Measurements from ENCODE around the gene CPED1.

CPED1 gene

DNA sequence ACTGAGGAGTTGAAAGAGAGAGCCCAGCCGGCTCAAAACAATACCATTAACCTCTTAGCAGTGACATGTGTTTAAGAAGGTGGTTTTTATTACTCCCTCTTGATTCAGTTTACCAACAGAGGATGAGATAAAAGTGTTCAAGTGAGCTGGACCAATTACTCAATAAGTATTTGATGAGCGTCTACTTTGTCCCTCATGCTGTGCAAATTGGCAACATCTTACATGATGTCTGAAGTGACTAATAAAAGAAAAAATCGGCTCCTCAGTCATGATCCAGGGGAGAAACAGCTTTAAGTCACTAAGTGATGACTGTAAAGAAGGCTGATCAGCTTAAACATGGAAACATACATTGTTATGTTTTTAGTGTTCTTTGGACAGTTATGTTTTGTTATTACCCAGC lies 348.1 kb downstream of the CPED1 start:
- Histone ChIP-seq H3K27me3 (ENCODE audit: control insufficient read depth in 1 of 2, insufficient read depth in 2 of 2, low read length in 2 of 2) (peaks cover 5 to 11% of the 10 kb centered on the region in 2 donors), H3K4me3 (ENCODE audit: low read length in 2 of 2) (no peak overlapping the region), H3K9ac (ENCODE audit: low read length in 2 of 2) (no peak overlapping the region), H3K9me3 (ENCODE audit: control insufficient read depth in 2 of 2, low read length in 2 of 2) (no peaks in the 10 kb centered on the region), H3K36me3 (ENCODE audit: control insufficient read depth in 2 of 2, insufficient read depth in 2 of 2, low read length in 2 of 2) (no peaks in the 10 kb centered on the region), H3K4me1 (ENCODE audit: control insufficient read depth, insufficient read depth, low read length) (no peaks in the 10 kb centered on the region), H3K27ac (ENCODE audit: low read length) (no peak overlapping the region)

- Histone ChIP-seq H3K27me3 (ENCODE audit: control insufficient read depth in 1 of 2, insufficient read depth in 2 of 2, low read length in 2 of 2) (peaks cover under 1 to 4% of the 10 kb centered on the region in 2 donors), H3K4me1 (ENCODE audit: control insufficient read depth, insufficient read depth, low read length) (no peaks in the 10 kb centered on the region), H3K9me3 (ENCODE audit: control insufficient read depth in 2 of 2, low read length in 2 of 2) (no peaks in the 10 kb centered on the region), H3K27ac (ENCODE audit: low read length) (no peak overlapping the region), H3K36me3 (ENCODE audit: control insufficient read depth in 2 of 2, insufficient read depth in 2 of 2, low read length in 2 of 2) (no peaks in the 10 kb centered on the region), H3K9ac (ENCODE audit: low read length in 2 of 2) (no peak overlapping the region), H3K4me3 (ENCODE audit: low read length in 2 of 2) (no peak overlapping the region)
Observed at GRCh38 chr7:121337398-121337797, 348.9 kb downstream of the CPED1 start.

GRCh38 chr7:121339082-121339481 lies 350.6 kb downstream of the CPED1 start:
- no peak overlapping the region for H3K4me3 ChIP-seq (ENCODE audit: low read length in 2 of 2)
- H3K27ac ChIP-seq (ENCODE audit: low read length), result no peak overlapping the region
- H3K4me1 ChIP-seq (ENCODE audit: control insufficient read depth, insufficient read depth, low read length), result no peaks in the 10 kb centered on the region
- H3K27me3 ChIP-seq (ENCODE audit: control insufficient read depth in 1 of 2, insufficient read depth in 2 of 2, low read length in 2 of 2), result peaks cover 0 to 4% of the 10 kb centered on the region in 2 donors
- H3K36me3 ChIP-seq (ENCODE audit: control insufficient read depth in 2 of 2, insufficient read depth in 2 of 2, low read length in 2 of 2), result no peaks in the 10 kb centered on the region
- H3K9ac ChIP-seq (ENCODE audit: low read length in 2 of 2), result no peak overlapping the region
- H3K9me3 ChIP-seq (ENCODE audit: control insufficient read depth in 2 of 2, low read length in 2 of 2), result no peaks in the 10 kb centered on the region

DNA sequence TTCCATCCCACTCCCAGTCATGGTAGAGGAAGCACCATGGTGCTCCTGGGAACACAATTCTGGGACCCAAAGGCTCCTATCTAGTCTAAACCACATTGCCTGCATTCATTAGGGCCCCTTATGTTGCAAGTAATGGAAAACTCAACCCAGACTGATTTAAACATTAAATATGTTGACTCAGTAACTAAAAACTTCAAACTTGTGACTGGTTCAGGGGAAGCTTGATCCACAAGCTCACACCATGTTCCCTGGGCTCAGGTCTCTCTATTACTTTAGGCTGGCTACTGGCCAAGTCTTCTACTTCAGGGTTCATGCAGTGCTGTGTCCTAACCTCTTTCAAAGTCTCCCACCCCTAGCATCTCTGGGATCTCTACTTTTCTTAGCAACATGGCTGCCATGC lies 353.4 kb downstream of the CPED1 start:
- H3K36me3 ChIP-seq (ENCODE audit: control insufficient read depth in 2 of 2, insufficient read depth in 2 of 2, low read length in 2 of 2), result peaks cover 0 to 5% of the 10 kb centered on the region in 2 donors
- no peaks in the 10 kb centered on the region for H3K9me3 ChIP-seq (ENCODE audit: control insufficient read depth in 2 of 2, low read length in 2 of 2)
- no peak overlapping the region for H3K27ac ChIP-seq (ENCODE audit: low read length)
- no peaks in the 10 kb centered on the region for H3K27me3 ChIP-seq (ENCODE audit: control insufficient read depth in 1 of 2, insufficient read depth in 2 of 2, low read length in 2 of 2)
- no peak overlapping the region for H3K4me3 ChIP-seq (ENCODE audit: low read length in 2 of 2)
- H3K9ac ChIP-seq (ENCODE audit: low read length in 2 of 2), result no peak overlapping the region
- H3K4me1 ChIP-seq (ENCODE audit: control insufficient read depth, insufficient read depth, low read length), result no peaks in the 10 kb centered on the region

DNA sequence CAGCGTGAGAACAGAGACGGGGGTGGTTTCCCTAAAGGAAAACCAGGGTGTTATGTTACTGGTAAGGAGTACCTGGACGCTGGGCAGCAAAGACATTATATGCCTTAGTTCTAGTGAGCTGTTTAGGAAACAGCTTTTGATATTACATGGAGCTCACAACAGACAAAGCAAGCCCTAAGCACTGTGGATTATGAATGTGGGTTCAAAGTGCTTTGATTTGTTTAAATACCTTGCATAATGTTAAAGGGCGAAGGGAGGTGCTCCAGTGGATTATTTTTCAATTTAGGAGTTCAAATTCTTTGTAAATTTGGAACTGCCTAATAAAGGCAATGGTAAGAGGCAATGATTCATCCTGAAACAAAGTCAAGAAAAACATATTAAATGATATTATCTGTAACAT lies 354.1 kb downstream of the CPED1 start:
- Histone ChIP-seq H3K4me1 (ENCODE audit: control insufficient read depth, insufficient read depth, low read length) (no peaks in the 10 kb centered on the region), H3K36me3 (ENCODE audit: control insufficient read depth in 2 of 2, insufficient read depth in 2 of 2, low read length in 2 of 2) (peaks cover 0 to 5% of the 10 kb centered on the region in 2 donors), H3K9ac (ENCODE audit: low read length in 2 of 2) (no peak overlapping the region), H3K4me3 (ENCODE audit: low read length in 2 of 2) (no peak overlapping the region), H3K27me3 (ENCODE audit: control insufficient read depth in 1 of 2, insufficient read depth in 2 of 2, low read length in 2 of 2) (no peaks in the 10 kb centered on the region), H3K9me3 (ENCODE audit: control insufficient read depth in 2 of 2, low read length in 2 of 2) (no peaks in the 10 kb centered on the region), H3K27ac (ENCODE audit: low read length) (no peak overlapping the region)

DNA sequence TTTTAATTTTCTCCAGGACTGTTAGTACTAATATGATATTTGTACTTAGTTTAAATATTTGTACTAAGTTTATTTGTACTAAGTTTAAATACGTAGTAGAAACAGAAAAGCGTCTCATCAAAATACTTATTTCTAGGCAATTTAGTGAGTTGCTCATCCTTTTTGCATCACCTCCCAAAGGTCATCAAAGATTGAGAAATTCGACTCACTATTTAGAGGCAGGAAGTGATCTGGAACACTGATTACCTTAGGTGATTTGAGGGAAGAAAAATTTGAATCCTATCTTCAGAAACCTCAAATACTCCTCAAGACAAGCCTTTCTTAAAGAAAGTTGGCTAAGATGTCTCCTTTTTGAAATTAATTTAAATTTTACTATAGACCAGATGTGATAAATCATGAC lies 354.8 kb downstream of the CPED1 start:
- Histone ChIP-seq H3K9ac (ENCODE audit: low read length in 2 of 2) (no peak overlapping the region), H3K27ac (ENCODE audit: low read length) (no peak overlapping the region), H3K4me1 (ENCODE audit: control insufficient read depth, insufficient read depth, low read length) (no peaks in the 10 kb centered on the region), H3K9me3 (ENCODE audit: control insufficient read depth in 2 of 2, low read length in 2 of 2) (no peaks in the 10 kb centered on the region), H3K4me3 (ENCODE audit: low read length in 2 of 2) (no peak overlapping the region), H3K27me3 (ENCODE audit: control insufficient read depth in 1 of 2, insufficient read depth in 2 of 2, low read length in 2 of 2) (no peaks in the 10 kb centered on the region), H3K36me3 (ENCODE audit: control insufficient read depth in 2 of 2, insufficient read depth in 2 of 2, low read length in 2 of 2) (peaks cover 0 to 5% of the 10 kb centered on the region in 2 donors)

GRCh38 chr7:121344093-121344492 lies 355.6 kb downstream of the CPED1 start:
- Histone ChIP-seq H3K36me3 (ENCODE audit: control insufficient read depth in 2 of 2, insufficient read depth in 2 of 2, low read length in 2 of 2) (peaks cover 0 to 5% of the 10 kb centered on the region in 2 donors), H3K4me3 (ENCODE audit: low read length in 2 of 2) (no peak overlapping the region)

GRCh38 chr7:121344497-121344896 lies 356.0 kb downstream of the CPED1 start:
- Histone ChIP-seq H3K4me3 (ENCODE audit: low read length in 2 of 2) (no peak overlapping the region), H3K27me3 (ENCODE audit: control insufficient read depth in 1 of 2, insufficient read depth in 2 of 2, low read length in 2 of 2) (no peaks in the 10 kb centered on the region), H3K4me1 (ENCODE audit: control insufficient read depth, insufficient read depth, low read length) (no peaks in the 10 kb centered on the region), H3K9me3 (ENCODE audit: control insufficient read depth in 2 of 2, low read length in 2 of 2) (no peaks in the 10 kb centered on the region), H3K9ac (ENCODE audit: low read length in 2 of 2) (no peak overlapping the region), H3K27ac (ENCODE audit: low read length) (no peak overlapping the region), H3K36me3 (ENCODE audit: control insufficient read depth in 2 of 2, insufficient read depth in 2 of 2, low read length in 2 of 2) (peaks cover 0 to 5% of the 10 kb centered on the region in 2 donors)

More at GRCh38 chr7:121344093-121344492, 355.6 kb downstream of the CPED1 start:
- H3K9me3 ChIP-seq (ENCODE audit: control insufficient read depth in 2 of 2, low read length in 2 of 2), result no peaks in the 10 kb centered on the region
- H3K4me1 ChIP-seq (ENCODE audit: control insufficient read depth, insufficient read depth, low read length), result no peaks in the 10 kb centered on the region
- H3K27me3 ChIP-seq (ENCODE audit: control insufficient read depth in 1 of 2, insufficient read depth in 2 of 2, low read length in 2 of 2), result no peaks in the 10 kb centered on the region
- no peak overlapping the region for H3K9ac ChIP-seq (ENCODE audit: low read length in 2 of 2)
- H3K27ac ChIP-seq (ENCODE audit: low read length), result no peak overlapping the region
